Coronary artery (tissue), 2 donors: Measurements from ENCODE around the gene BDH2.

Experiments
- DNase-seq: peaks from one replicate; pipeline ENCODE4 v3.0.0-alpha.2; 2017; ENCODE audit warnings: low spot score
- H3K27ac ChIP-seq, 2 donors: fragments of 200-600 bp; sonication (generic); one replicate each; pipeline ENCODE4 v1.5.1; 2016 to 2019
- H3K4me3 ChIP-seq: fragments of 200-600 bp; sonication (generic); 2 replicates; pipeline ENCODE4 v1.5.1; 2016; ENCODE audit warnings: mild to moderate bottlenecking, moderate library complexity
- CTCF ChIP-seq: fragments of 200-600 bp; sonication (generic); IDR thresholded peaks from one replicate; pipeline ENCODE4 v1.5.1; 2019; ENCODE audit warnings: antibody characterized with exemption

The BDH2 gene

GRCh38 chr4:103098341-103098740 is 1.3 kb downstream of the BDH2 start:
- no peak for DNase-seq
- TF ChIP-seq CTCF: no peak
- peak overlapping the region in 1 of 2 donors; percentile 62 for H3K27ac ChIP-seq
- H3K4me3 ChIP-seq: peak overlapping the region; percentile 66

DNA sequence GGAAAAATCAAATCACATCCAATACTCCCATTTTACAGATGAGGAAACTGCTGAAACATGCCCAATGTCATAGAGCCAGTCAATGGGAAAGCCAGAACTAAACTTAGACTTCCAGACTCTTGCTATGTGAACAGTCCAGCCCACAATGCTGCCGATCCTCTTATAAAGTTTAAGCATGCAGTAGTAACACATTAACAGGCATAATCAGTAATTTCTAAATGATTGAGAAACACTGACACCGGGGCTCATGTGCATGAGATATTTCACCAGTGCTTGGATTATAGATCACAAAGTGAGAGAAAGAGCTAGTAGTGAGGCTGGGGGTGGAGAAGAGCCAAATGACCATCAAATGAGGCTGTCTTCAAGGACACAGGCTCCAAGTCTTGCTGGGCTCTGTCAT is 2.5 kb downstream of the BDH2 start:
- TF ChIP-seq CTCF: no peak
- Histone ChIP-seq H3K27ac (no peak overlapping the region), H3K4me3 (no peak overlapping the region)
- DNase-seq: no peak

- DNase-seq: no peak
- Histone ChIP-seq H3K4me3 (no peak overlapping the region), H3K27ac (no peak overlapping the region)
- no peak for TF ChIP-seq CTCF
Observed at GRCh38 chr4:103095080-103095479, 4.6 kb downstream of the BDH2 start.

- no peak for DNase-seq
- H3K4me3 ChIP-seq: no peak overlapping the region
- TF ChIP-seq CTCF: no peak
- H3K27ac ChIP-seq: no peak overlapping the region
Observed at GRCh38 chr4:103092245-103092644, 7.4 kb downstream of the BDH2 start.

DNA sequence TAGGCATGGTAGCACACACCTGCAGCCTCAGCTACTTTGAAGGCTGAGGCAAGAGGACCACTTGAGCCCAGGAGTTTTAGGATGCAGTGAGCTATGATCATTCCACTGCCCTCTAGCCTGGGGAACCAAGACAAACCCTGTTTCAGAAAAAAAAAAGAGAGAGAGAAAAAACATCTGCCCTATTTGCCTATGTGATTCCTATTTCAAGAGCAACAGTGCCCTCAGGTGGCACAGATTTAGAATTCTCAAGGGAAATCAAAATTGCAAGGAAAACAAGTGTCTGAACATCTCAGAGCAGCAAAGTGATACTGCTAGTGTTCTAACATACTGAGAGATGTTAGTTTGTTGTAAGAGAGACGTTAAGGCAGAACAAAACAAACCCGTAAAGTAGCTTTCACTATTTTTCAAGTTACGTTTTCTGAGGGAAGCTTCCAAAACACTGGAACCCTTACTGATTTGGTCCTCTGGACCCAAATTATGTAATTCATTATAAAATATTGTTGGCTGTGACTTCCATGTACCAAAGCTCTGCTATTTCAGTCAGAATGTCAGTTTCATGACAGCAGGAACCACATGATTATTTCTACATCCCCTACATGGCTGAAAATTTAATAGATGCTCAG is 7.9 kb downstream of the BDH2 start:
- no peak for TF ChIP-seq CTCF
- H3K4me3 ChIP-seq: no peak overlapping the region
- DNase-seq: no peak
- no peak overlapping the region for H3K27ac ChIP-seq

DNA sequence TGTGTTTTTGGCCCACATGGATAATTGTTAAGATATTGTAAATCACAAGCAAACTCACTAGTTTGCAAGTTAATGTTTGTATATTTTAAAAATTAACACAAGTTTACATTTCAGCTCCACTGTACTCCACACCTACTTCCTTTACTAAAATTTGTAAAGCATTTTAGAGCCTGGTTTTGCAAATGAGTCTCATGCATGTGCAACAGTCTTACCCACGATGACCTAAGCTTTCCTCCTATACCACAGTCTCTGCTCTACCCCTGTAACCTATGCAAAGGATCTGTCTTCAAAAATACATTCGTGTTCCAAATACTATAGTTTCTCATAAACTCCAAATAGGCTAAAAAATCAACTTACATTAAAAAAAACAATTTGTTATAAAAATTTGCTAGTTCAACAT is 10.2 kb downstream of the BDH2 start:
- no peak overlapping the region for H3K27ac ChIP-seq
- TF ChIP-seq CTCF: no peak
- H3K4me3 ChIP-seq: no peak overlapping the region
- no peak for DNase-seq

DNA sequence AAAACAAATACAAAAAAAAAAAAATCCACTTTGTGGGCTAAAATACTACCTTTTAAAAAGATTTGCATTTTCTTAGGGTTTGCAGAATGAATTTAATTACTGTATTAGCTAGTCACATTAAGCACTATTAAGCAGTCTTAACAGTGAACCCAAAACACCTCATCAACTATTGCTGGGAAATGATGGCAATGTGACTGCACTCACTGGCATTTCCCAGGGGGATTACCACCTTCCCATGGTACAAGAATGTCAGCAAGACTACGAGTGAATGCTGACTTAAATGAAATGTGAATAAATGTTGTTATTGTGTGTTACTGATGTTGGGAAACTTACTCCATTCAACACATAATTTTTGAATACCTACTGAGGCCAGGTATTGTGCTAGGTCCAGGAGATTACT is 13.1 kb downstream of the BDH2 start:
- Histone ChIP-seq H3K4me3 (no peak overlapping the region), H3K27ac (no peak overlapping the region)
- DNase-seq: no peak
- no peak for TF ChIP-seq CTCF
